Stimulated activated CD4-positive, alpha-beta T cell treated with anti-CD3 and anti-CD28 coated beads, Interleukin-2, amount 100 ng/mL, for 48 hours (primary cell): ENCODE data around the gene POLR2A.

Source experiments
- DNase-seq, 2 donors: peaks; one replicate each; pipeline ENCODE4 v3.0.0-alpha.2; 2020

POLR2A gene

DNA sequence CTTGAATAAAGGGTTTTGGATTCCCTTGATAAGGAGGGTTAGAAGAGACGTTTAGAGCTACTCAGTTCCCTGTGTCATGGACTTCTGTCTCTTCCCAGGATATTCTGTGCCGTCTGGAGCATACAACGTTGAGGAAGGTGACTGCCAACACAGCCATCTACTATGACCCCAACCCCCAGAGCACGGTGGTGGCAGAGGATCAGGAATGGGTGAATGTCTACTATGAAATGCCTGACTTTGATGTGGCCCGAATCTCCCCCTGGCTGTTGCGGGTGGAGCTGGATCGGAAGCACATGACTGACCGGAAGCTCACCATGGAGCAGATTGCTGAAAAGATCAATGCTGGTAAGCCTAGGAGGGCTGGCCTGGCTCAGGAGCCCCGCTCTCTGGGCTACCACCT is 24.7 kb downstream of the POLR2A start:
- no peak for DNase-seq

GRCh38 chr17:7509937-7510336 is 25.8 kb downstream of the POLR2A start:
- DNase-seq, result no peak

GRCh38 chr17:7511108-7511507 is 26.9 kb downstream of the POLR2A start:
- no peak for DNase-seq

DNA sequence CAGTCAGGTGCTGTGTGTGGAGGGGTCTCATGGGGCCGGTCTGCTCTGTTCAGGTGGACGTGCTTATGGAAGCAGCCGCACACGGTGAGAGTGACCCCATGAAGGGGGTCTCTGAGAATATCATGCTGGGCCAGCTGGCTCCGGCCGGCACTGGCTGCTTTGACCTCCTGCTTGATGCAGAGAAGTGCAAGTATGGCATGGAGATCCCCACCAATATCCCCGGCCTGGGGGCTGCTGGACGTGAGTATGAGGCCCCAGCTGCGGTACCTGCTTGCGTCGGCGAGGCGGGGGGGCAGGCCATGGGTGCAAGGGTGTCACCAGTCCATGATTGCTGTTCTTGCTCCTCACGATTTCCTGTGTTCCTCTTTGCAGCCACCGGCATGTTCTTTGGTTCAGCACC is 27.9 kb downstream of the POLR2A start:
- no peak for DNase-seq

DNA sequence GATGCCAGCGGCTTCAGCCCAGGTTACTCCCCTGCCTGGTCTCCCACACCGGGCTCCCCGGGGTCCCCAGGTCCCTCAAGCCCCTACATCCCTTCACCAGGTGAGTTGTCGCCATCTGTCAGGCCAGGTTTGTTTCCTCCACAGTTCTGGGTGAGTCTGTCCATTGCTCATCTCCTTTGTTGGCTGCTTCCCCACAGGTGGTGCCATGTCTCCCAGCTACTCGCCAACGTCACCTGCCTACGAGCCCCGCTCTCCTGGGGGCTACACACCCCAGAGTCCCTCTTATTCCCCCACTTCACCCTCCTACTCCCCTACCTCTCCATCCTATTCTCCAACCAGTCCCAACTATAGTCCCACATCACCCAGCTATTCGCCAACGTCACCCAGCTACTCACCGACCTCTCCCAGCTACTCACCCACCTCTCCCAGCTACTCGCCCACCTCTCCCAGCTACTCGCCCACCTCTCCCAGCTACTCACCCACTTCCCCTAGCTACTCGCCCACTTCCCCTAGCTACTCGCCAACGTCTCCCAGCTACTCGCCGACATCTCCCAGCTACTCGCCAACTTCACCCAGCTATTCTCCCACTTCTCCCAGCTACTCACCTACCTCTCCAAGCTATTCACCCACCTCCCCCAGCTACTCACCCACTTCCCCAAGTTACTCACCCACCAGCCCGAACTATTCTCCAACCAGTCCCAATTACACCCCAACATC is 28.8 kb downstream of the POLR2A start:
- DNase-seq, result no peak

DNA sequence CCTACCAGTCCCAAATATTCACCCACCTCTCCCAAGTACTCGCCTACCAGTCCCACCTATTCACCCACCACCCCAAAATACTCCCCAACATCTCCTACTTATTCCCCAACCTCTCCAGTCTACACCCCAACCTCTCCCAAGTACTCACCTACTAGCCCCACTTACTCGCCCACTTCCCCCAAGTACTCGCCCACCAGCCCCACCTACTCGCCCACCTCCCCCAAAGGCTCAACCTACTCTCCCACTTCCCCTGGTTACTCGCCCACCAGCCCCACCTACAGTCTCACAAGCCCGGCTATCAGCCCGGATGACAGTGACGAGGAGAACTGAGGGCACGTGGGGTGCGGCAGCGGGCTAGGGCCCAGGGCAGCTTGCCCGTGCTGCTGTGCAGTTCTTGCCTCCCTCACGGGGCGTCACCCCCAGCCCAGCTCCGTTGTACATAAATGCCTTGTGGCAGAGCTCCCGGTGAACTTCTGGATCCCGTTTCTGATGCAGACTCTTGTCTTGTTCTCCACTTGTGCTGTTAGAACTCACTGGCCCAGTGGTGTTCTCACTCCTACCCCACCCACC is 29.8 kb downstream of the POLR2A start:
- no peak for DNase-seq

GRCh38 chr17:7515911-7516610 is 31.9 kb downstream of the POLR2A start:
- DNase-seq, result no peak

- DNase-seq, result peak; percentile 40 to 44
Measured at GRCh38 chr17:7523033-7523432, 38.9 kb downstream of the POLR2A start.

DNA sequence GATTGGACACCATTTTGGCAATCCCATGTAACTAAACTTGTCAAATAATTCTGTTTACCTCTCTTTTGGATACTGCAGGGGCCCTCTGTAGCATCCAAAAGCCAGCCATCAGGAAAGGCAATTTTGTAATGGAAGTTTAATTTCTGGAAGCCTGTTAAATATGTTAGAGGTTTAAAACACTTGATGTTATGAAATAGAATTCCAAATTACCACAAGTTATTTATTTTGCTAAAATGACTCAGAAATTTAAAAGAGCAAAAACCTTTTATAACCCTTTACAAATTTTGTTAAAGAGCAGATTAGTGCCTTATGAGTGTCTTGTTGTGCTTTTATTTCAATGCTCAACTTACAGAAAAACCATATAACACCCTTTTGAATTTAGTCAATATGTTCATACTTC is 44.7 kb downstream of the POLR2A start:
- no peak for DNase-seq

DNA sequence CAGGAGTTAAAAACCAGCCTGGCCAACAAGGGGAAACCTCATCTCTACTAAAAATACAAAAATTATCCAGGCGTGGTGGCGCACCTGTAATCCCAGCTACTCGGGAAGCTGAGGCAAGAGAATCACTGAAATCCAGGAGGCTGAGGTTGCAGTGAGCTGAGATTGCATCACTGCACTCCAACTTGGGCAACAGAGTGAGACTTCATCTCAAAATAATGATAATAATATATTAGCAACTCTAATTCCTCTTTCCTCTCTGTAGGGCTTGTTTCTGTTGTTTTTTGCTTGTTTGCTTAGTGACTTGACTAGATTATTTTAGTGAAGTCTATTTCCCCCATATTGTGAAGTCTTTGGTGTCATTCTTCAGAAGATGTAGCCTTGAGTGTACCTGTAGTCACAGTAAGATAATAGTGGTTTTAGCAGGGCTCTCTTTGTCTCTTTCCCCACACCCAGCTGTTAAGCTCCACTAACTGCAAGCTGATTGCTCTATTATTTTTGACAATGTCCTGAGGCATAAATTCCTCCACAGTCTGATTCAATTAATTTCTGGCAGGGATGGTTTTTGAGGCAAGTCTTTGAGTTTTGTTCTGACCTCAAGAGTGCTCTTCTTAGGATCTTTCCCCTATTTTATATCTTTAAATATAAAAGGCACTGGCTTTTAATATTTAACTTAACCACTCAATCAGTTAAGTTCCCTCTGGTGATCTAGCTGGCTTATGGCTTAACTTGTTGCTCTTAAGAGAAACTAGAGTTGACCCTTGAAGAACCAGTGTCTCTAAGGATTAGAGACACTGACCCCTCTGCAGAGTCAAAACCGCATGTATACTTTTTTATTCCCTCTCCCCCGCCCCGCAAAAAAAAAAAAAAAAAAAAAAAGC is 46.1 kb downstream of the POLR2A start:
- DNase-seq, result no peak

GRCh38 chr17:7538050-7538449 is 53.9 kb downstream of the POLR2A start:
- no peak for DNase-seq

DNA sequence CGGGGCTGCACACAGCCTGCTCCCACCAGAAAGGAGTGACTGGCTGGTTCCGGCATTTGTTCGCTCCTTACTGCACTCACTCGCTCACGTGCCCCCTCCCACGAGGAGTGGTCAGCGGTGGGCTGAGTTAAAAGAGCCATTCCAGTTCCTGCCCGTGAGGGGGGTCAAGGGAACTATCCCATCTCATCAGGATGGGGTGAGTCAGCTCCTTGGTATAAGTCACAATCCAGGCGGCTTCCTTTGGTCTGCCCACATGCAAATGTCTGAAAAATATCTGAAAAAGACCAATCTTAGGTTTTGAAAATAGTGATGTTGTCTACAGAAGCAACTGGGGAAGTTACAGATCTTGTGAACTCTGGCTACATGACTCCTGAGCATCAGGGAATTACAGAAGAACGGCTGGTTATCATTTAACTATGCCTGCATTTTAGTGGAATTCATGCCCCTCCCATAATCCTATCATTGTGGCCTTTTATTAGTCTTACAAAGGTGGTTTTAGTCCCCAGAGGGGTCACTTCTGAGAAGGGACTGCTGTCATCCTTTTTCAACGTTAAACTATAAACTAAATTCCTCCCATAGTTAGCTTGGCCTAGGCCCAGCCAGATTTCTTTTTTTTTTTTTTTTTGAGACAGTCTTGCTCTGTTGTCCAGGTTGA is 54.9 kb downstream of the POLR2A start:
- no peak for DNase-seq

DNA sequence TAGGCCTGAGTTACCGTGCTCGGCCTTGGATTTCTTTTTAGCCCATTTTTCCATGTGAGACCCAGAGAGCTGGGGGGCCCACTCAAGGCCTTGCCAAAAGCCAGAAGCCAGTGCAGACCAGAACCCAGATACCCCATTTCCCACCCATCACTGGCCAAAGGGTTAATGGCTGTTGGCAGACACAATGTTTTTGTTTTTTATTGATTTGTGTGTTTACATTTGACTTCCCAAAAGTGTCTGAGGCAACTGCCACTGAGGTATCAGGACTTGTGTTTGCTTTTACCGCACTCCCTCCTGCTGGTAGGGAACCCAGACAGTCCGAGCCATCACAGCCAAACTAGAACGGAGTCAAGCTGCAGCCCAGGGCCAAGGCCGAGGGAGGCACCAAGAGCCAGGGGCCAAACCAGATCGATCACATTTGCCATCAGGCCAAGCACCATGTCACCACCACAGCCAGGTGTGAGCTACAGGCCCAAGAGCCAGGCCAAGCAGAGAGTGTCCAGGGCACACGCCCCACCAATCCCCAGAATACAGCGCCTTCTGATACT is 57.0 kb downstream of the POLR2A start:
- no peak for DNase-seq

DNA sequence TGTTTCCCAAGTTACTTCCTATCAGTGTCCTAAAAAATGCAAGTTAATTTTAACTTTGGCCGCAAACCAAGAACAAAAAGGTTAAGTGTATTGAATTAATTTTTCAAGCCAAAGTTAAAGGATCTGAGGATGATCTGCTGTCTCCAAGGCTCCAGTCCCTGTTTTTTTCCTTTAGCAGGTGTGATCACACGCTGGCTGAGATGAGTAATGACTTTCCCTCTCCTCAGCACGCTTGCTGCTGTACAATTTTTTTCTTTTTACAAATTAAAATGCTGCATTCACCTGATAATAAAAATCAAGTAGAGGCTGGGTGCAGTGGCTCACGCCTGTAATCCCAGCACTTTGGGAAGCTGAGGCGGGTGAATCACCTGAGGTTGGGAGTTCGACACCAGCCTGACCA is 60.7 kb downstream of the POLR2A start:
- no peak for DNase-seq

DNA sequence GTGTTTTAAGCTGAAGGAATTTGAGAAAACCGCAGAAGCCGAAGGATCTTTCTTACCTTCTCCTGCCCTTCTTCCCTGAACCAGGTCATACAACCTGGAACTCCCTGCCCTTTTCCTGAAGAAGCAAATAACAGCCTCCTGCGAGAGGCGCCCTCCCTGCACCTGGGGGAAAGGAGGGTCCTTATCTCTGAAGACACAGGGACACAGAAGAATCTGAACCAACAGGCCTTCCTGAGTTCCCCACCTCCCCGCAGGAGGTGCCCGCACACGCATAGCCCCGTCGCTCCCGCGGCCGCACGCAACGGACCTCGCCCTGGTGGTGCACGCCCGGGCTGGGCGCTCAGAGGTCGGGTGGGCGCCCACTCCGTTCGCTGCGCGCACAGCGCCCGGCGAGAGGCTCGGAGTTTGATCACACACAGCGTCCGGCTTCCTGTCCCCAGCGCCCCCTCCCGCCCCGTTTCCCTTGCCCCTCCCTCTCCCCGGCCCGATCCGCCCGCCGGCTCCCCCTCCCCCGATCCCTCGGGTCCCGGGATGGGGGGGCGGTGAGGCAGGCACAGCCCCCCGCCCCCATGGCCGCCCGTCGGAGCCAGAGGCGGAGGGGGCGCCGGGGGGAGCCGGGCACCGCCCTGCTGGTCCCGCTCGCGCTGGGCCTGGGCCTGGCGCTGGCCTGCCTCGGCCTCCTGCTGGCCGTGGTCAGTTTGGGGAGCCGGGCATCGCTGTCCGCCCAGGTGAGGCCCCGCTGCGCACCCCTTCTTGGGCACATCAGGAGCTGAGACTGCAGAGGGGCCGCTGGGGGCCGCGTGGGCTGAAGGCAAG is 64.6 kb downstream of the POLR2A start, which contains the start of gene TNFSF12:
TNFSF12 (plus strand) TSS at position 474 of the 816 bp plus-strand sequence; CDS start at position 570, 96 bp downstream.
- peak in 1 of 2 donors; percentile 44 for DNase-seq
